Smooth muscle cell (in vitro differentiated cells): ENCODE measurements around the gene PLCG2. TPM values are rescaled to one million over a fixed set of nuclear protein-coding genes. Genes with fewer than 3 reads are reported as not detected.

Source experiments
- DNase-seq: peaks from one replicate; lab custom pipeline; 2025; ENCODE audit not compliant: unreplicated experiment; lab: John Stamatoyannopoulos, UW
- H2AFZ ChIP-seq: fragments of 200-600 bp; sonication (generic); 2 replicates; pipeline ENCODE4 v1.6.0; 2016; ENCODE audit warnings: antibody characterized with exemption, low read depth, mild to moderate bottlenecking
- H3F3A ChIP-seq: fragments of 200-600 bp; sonication (generic); 2 replicates; pipeline ENCODE4 v1.6.0; 2017; ENCODE audit warnings: antibody characterized with exemption, low read depth
- H3K27ac ChIP-seq: fragments of 200-600 bp; sonication (generic); 2 replicates; pipeline ENCODE4 v1.5.1; 2016; ENCODE audit warnings: low read depth, mild to moderate bottlenecking
- H3K27me3 ChIP-seq: fragments of 200-600 bp; sonication (generic); 2 replicates; pipeline ENCODE4 v1.6.1; 2016; ENCODE audit warnings: low read depth, mild to moderate bottlenecking
- H3K36me3 ChIP-seq: fragments of 200-600 bp; sonication (generic); 2 replicates; pipeline ENCODE4 v1.5.1; 2016; ENCODE audit warnings: low read depth
- H3K4me1 ChIP-seq: fragments of 200-600 bp; sonication (generic); 2 replicates; pipeline ENCODE4 v1.5.1; 2016; ENCODE audit warnings: low read depth
- H3K4me2 ChIP-seq: fragments of 200-600 bp; sonication (generic); 2 replicates; pipeline ENCODE4 v1.6.0; 2016; ENCODE audit warnings: mild to moderate bottlenecking
- H3K4me3 ChIP-seq: fragments of 200-600 bp; sonication (generic); 2 replicates; pipeline ENCODE4 v1.5.1; 2016; ENCODE audit warnings: mild to moderate bottlenecking
- H3K79me2 ChIP-seq: fragments of 200-600 bp; sonication (generic); 2 replicates; pipeline ENCODE4 v1.6.0; 2016; ENCODE audit warnings: low read depth, mild to moderate bottlenecking
- H3K9ac ChIP-seq: fragments of 200-600 bp; sonication (generic); 2 replicates; pipeline ENCODE4 v1.6.0; 2016; ENCODE audit warnings: low read depth
- H3K9me3 ChIP-seq: fragments of 200-600 bp; sonication (generic); replicated peaks from 2 replicates; pipeline ENCODE4 v1.5.1; 2016; ENCODE audit warnings: low read depth
- H4K20me1 ChIP-seq: fragments of 200-600 bp; sonication (generic); 2 replicates; pipeline ENCODE4 v1.6.0; 2016; ENCODE audit warnings: low read depth
- WGBS: methylation state at CpG from one replicate; pipeline ENCODE4 v1.1.7; 2016; ENCODE audit warnings: low lambda C conversion rate; 5-methylcytosine and 5-hydroxymethylcytosine counted together
- polyA plus RNA-seq: library from polyadenylated mRNA; unstranded; fragments of >200 nt; fragmentation: Nextera tagmentation; extraction: Ambion mirVana; gene quantifications from 2 replicates; pipeline ENCODE4 v1.2.1, GENCODE V29; 2016
- total RNA-seq: library from RNA; depleted of rRNA; stranded (reverse); fragments of >200 nt; gene quantifications from 2 replicates; pipeline ENCODE4 v1.2.3, GENCODE V29; 2014
- TF ChIP-seq, protein P1 (sequence below): fragments of 200-600 bp; sonication (generic); IDR thresholded peaks from 2 replicates; pipeline ENCODE4 v1.5.1; 2017; ENCODE audit warnings: borderline replicate concordance, mild to moderate bottlenecking, antibody characterized with exemption; ENCODE audit not compliant: insufficient read depth, poor library complexity, severe bottlenecking

PLCG2 gene
- total and polyA plus RNA-seq, 2 experiments from 2014 or later = 1.7 TPM; not detected in 1

DNA sequence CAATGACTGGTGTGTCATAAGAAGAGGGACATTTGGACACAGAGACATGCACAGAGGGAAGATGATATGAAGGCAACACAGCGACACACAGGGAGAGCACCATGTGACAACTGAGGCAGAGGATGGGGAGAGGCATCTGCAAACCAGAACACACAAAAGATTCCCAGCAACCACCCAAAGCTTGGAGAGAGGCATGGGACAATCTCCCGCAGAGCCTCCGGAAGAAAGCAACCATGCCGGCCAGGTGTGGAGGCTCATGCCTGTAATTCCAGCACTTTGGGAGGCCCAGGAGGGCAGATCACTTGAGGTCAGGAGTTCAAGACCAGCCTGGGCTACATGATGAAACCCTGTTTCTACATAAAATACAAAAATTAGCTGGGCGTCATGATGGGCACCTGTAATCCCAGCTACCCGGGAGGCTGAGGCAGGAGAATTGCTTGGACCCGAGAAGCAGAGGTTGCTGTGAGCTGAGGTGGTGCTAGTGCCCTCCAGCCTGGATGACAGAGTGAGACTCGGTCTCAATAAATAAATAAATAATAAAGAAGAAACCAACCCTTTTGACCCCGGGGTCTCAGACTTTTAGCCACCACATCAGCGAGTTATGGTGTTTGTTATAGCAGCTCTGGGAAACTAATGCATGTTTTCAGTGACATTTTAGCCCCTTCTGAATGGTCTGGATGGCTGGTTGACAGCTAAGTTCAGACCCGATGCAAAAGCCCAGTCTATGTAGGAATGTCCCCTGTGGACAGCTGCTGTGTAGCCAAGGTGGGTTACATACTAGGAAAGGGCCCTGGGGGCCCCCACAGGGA, 13.8 kb upstream of the PLCG2 start:
- Histone ChIP-seq H3K9ac (no peak overlapping the region), H3K79me2 (no peaks in the 10 kb centered on the region), H3K4me3 (no peak overlapping the region), H3K27ac (no peak overlapping the region), H2AFZ (no peak overlapping the region), H4K20me1 (no peaks in the 10 kb centered on the region), H3F3A (no peaks in the 10 kb centered on the region), H3K36me3 (no peaks in the 10 kb centered on the region), H3K27me3 (no peaks in the 10 kb centered on the region), H3K4me1 (no peaks in the 10 kb centered on the region), H3K9me3 (no peaks in the 10 kb centered on the region), H3K4me2 (no peak overlapping the region)
- TF ChIP-seq, protein P1, sequence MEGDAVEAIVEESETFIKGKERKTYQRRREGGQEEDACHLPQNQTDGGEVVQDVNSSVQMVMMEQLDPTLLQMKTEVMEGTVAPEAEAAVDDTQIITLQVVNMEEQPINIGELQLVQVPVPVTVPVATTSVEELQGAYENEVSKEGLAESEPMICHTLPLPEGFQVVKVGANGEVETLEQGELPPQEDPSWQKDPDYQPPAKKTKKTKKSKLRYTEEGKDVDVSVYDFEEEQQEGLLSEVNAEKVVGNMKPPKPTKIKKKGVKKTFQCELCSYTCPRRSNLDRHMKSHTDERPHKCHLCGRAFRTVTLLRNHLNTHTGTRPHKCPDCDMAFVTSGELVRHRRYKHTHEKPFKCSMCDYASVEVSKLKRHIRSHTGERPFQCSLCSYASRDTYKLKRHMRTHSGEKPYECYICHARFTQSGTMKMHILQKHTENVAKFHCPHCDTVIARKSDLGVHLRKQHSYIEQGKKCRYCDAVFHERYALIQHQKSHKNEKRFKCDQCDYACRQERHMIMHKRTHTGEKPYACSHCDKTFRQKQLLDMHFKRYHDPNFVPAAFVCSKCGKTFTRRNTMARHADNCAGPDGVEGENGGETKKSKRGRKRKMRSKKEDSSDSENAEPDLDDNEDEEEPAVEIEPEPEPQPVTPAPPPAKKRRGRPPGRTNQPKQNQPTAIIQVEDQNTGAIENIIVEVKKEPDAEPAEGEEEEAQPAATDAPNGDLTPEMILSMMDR = no peak
- 87% methylated on average over 11 of the region's 11 CpGs for WGBS
- no peak for DNase-seq

DNA sequence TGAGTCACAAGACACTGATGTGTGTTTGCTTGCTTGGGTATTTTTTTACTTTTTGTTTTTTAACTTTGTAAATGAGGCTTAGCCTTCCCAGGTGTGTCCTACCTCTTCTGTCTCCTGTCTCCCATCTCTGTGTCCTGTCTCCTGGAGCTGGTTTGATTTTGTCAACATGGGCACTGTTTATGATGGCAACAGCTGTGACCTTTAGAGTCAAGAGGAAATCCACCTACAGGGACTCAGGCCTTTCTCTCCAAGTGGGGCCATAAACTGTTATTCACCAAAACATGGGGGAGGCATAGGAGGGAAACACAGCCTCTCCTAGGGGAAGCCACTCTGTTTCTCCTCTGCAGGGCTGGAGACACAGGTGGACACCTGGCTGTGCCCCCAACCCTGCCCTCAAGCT, 13.1 kb upstream of the PLCG2 start:
- H3K4me3 ChIP-seq = no peak overlapping the region
- no peak overlapping the region for H2AFZ ChIP-seq
- H3F3A ChIP-seq = no peaks in the 10 kb centered on the region
- H3K4me1 ChIP-seq = no peaks in the 10 kb centered on the region
- no peaks in the 10 kb centered on the region for H3K9me3 ChIP-seq
- no peaks in the 10 kb centered on the region for H3K27me3 ChIP-seq
- H3K4me2 ChIP-seq = no peak overlapping the region
- H3K9ac ChIP-seq = no peak overlapping the region
- no peaks in the 10 kb centered on the region for H4K20me1 ChIP-seq
- no peaks in the 10 kb centered on the region for H3K36me3 ChIP-seq
- H3K27ac ChIP-seq = no peak overlapping the region
- H3K79me2 ChIP-seq = no peaks in the 10 kb centered on the region
- TF ChIP-seq, protein P1 = no peak
- DNase-seq = no peak

DNA sequence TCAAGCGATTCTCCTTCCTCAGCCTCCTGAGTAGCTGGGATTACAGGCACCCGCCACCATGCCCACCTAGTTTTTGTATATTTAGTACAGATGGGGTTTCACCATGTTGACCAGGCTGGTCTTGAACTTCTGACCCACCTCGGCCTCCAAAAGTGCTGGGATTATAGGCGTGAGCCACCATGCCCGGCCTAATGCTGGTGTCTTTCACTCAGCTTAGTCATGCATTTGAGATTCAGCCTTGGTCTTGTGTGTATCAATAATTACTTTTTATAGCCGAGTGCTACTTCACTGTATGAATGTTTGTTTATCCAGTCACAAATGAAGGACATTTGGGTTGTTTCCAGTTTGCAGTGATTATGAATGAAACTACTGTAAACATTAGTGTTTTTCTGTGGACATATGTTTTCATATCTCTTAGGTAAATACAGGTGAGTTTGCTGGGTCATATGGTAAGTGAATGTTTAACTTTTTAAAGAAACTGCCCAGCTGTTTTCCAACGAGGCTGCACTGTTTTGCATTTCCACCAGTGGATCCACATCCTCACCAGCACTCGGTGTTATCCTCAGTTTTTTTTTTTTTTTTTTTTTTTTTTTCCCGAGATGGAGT, 11.0 kb upstream of the PLCG2 start:
- WGBS = 87% methylated on average over 9 of the region's 9 CpGs
- Histone ChIP-seq H3K9me3 (no peaks in the 10 kb centered on the region), H3K79me2 (no peaks in the 10 kb centered on the region), H4K20me1 (no peaks in the 10 kb centered on the region), H3K9ac (no peak overlapping the region), H3K4me3 (no peak overlapping the region), H3K27ac (no peak overlapping the region), H3K4me1 (no peaks in the 10 kb centered on the region), H2AFZ (no peak overlapping the region), H3K36me3 (no peaks in the 10 kb centered on the region), H3K4me2 (no peak overlapping the region), H3F3A (no peaks in the 10 kb centered on the region), H3K27me3 (no peaks in the 10 kb centered on the region)
- no peak for DNase-seq
- TF ChIP-seq, protein P1 = no peak

DNA sequence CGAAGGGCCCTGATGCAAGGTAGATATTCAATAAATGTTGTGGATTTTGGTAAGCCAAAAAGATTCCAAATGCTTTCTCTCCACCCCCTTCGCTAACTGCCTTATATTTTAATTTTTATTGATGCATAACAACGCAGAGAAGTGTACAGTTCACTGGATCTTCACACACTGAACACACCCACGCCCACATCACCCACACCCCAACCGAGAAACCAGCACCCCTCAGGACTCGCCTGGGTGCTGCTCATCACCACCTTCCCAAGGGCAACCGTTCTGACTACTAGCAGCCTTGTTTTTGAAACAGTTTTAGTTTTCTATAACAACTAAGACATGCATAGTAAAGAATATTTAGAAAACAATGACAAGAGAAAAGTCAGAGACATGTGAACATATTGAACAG, 9.1 kb upstream of the PLCG2 start:
- Histone ChIP-seq H3K4me2 (no peak overlapping the region), H4K20me1 (no peaks in the 10 kb centered on the region), H3K27me3 (no peaks in the 10 kb centered on the region), H3K4me3 (no peak overlapping the region), H3F3A (no peaks in the 10 kb centered on the region), H3K9ac (no peak overlapping the region), H3K79me2 (no peaks in the 10 kb centered on the region), H3K4me1 (no peaks in the 10 kb centered on the region), H3K36me3 (no peaks in the 10 kb centered on the region), H3K27ac (no peak overlapping the region), H2AFZ (no peak overlapping the region), H3K9me3 (no peaks in the 10 kb centered on the region)
- DNase-seq = no peak
- 85% methylated on average over 7 of the region's 7 CpGs for WGBS
- TF ChIP-seq, protein P1 = no peak
